ENCODE results near the gene SPPL3. TPM values are rescaled to one million over a fixed set of nuclear protein-coding genes. Genes with fewer than 3 reads are reported as not detected.

SPPL3 gene
- polyA plus RNA-seq, 1 of the 3 experiments (the other 2 are of a cell fraction), result 18.8 TPM

DNA sequence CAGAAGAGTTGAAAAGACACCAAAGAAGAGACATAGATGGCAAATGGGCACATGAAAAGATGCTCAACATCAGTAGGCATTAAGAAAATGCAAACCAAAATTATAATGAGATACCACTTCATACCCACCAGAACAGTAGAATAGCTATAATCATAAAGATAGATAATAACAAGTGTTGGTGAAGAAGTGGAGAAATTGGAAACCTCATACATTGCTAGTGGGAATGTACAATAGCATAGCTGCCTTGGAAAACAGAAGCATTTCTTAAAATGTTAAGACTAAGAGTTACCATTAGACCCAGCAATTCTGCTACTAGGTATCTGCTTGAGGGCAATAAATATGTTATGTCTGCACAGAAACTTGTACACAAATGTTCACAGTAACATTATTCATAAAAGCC is 99.7 kb downstream of the SPPL3 start:
- H3K27me3 ChIP-seq (ENCODE audit: insufficient read depth), result no peaks in the 10 kb centered on the region
- no peak overlapping the region for H3K4me2 ChIP-seq
- no peaks in the 10 kb centered on the region for H3F3A ChIP-seq (replicated peaks; ENCODE audit: insufficient read depth)
- H3K36me3 ChIP-seq (replicated peaks in 1 of 2; ENCODE audit: control insufficient read depth in 1 of 2, insufficient read depth in 2 of 2, low read length in 1 of 2), result peaks cover 1 to 2% of the 10 kb centered on the region in 2 experiments
- H3K4me1 ChIP-seq (ENCODE audit: control insufficient read depth in 1 of 2, insufficient read depth in 2 of 2, low read depth in 1 of 2, low read length in 1 of 2), result peaks cover 0 to 4% of the 10 kb centered on the region in 2 experiments; a peak in 2 of 4 replicates
- H2AFZ ChIP-seq (ENCODE audit: low read depth), result no peak overlapping the region
- H3K9ac ChIP-seq, result no peak overlapping the region
- DNase-seq, result no peak
- TF ChIP-seq MEF2A (IDR thresholded peaks at IDR 0.05; ENCODE audit: borderline replicate concordance, low read depth) (no peak), GABPA (IDR thresholded peaks at IDR 0.05; ENCODE audit: low read depth) (no peak), CHD2 (IDR thresholded peaks at IDR 0.05; ENCODE audit: low read length, partially characterized antibody) (no peak), FOXM1 (IDR thresholded peaks at IDR 0.05; ENCODE audit: low read depth) (no peak), RCOR1 (IDR thresholded peaks at IDR 0.05; ENCODE audit: low read length) (no peak), POLR2AphosphoS5 (IDR thresholded peaks at IDR 0.05; ENCODE audit: low read depth, low read length) (no peak), NRF1 (IDR thresholded peaks at IDR 0.05; ENCODE audit: low read depth, low read length) (no peak), NFIC (IDR thresholded peaks at IDR 0.05; ENCODE audit: borderline replicate concordance) (no peak), EP300 (IDR thresholded peaks at IDR 0.05; ENCODE audit: borderline replicate concordance in 1 of 2, low read depth in 1 of 2, low read length in 1 of 2) (no peak), MXI1 (IDR thresholded peaks at IDR 0.05; ENCODE audit: low read depth, low read length) (no peak)
- TF ChIP-seq, protein P1, sequence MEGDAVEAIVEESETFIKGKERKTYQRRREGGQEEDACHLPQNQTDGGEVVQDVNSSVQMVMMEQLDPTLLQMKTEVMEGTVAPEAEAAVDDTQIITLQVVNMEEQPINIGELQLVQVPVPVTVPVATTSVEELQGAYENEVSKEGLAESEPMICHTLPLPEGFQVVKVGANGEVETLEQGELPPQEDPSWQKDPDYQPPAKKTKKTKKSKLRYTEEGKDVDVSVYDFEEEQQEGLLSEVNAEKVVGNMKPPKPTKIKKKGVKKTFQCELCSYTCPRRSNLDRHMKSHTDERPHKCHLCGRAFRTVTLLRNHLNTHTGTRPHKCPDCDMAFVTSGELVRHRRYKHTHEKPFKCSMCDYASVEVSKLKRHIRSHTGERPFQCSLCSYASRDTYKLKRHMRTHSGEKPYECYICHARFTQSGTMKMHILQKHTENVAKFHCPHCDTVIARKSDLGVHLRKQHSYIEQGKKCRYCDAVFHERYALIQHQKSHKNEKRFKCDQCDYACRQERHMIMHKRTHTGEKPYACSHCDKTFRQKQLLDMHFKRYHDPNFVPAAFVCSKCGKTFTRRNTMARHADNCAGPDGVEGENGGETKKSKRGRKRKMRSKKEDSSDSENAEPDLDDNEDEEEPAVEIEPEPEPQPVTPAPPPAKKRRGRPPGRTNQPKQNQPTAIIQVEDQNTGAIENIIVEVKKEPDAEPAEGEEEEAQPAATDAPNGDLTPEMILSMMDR (IDR thresholded peaks at IDR 0.05), result no peak
- TF ChIP-seq, protein P2, sequence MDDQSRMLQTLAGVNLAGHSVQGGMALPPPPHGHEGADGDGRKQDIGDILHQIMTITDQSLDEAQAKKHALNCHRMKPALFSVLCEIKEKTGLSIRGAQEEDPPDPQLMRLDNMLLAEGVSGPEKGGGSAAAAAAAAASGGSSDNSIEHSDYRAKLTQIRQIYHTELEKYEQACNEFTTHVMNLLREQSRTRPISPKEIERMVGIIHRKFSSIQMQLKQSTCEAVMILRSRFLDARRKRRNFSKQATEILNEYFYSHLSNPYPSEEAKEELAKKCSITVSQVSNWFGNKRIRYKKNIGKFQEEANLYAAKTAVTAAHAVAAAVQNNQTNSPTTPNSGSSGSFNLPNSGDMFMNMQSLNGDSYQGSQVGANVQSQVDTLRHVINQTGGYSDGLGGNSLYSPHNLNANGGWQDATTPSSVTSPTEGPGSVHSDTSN (IDR thresholded peaks at IDR 0.05), result no peak
- H3K9me2 ChIP-seq, result no peaks in the 10 kb centered on the region
- no peak overlapping the region for H3K4me3 ChIP-seq (ENCODE audit: low read depth in 2 of 2, low read length in 1 of 2)
- CTCF ChIA-PET, result interaction anchor here (1.5 kb wide), 1 partner anchor 9 kb away, joined by 3 read pairs; no protein-coding TSS in a partner anchor
- no peaks in the 10 kb centered on the region for H4K20me1 ChIP-seq (ENCODE audit: insufficient read depth)
- POLR2A ChIA-PET, result no interaction called here
- H3K27ac ChIP-seq (ENCODE audit: low read depth in 2 of 2, low read length in 1 of 2), result no peak overlapping the region
- H3K79me2 ChIP-seq (ENCODE audit: insufficient read depth), result peaks cover 10% of the 10 kb centered on the region; the same call in 1 of the 2 replicates
- H3K9me3 ChIP-seq, result no peaks in the 10 kb centered on the region

DNA sequence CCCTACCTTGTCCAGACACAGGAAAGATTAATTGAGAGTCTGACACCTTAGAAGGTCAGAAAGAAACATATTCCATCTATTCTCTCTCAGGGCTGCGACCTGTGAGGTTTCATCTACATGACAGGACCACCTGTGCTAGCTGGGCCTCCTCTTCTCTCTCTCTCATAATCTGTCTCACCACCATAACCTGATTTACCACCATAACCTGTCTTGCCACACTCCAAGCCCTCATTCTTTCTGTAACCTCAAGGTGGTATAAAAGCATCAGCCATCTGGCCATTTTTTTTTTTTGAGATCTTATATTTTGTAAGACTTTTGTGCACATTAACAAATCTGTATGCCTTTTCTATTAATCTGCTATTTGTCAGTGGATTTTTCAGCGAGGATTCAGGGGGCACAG is 103.0 kb downstream of the SPPL3 start:
- H3K27me3 ChIP-seq (ENCODE audit: insufficient read depth), result no peaks in the 10 kb centered on the region
- H3K4me1 ChIP-seq (ENCODE audit: control insufficient read depth in 1 of 2, insufficient read depth in 2 of 2, low read depth in 1 of 2, low read length in 1 of 2), result peaks cover 0 to 9% of the 10 kb centered on the region in 2 experiments; a peak in 3 of 4 replicates
- H4K20me1 ChIP-seq (ENCODE audit: insufficient read depth), result no peaks in the 10 kb centered on the region
- no peaks in the 10 kb centered on the region for H3K9me2 ChIP-seq
- H3K79me2 ChIP-seq (ENCODE audit: insufficient read depth), result peaks cover 13% of the 10 kb centered on the region; the same call in 1 of the 2 replicates
- WGBS (ENCODE audit: low lambda C conversion rate), result 89% methylated on average over 2 of the region's 2 CpGs
- TF ChIP-seq RFX5 (IDR thresholded peaks at IDR 0.05; ENCODE audit: low read length) (no peak), SIN3A (IDR thresholded peaks at IDR 0.05; ENCODE audit: borderline replicate concordance, low read depth, low read length) (no peak), TCF12 (IDR thresholded peaks at IDR 0.05) (no peak), RXRA (IDR thresholded peaks at IDR 0.05; ENCODE audit: borderline replicate concordance, low read depth) (no peak), FOXM1 (IDR thresholded peaks at IDR 0.05; ENCODE audit: low read depth) (no peak), RAD21 (IDR thresholded peaks at IDR 0.05; ENCODE audit: low read length) (no peak), POLR2AphosphoS5 (IDR thresholded peaks at IDR 0.05; ENCODE audit: low read depth, low read length) (no peak)
- TF ChIP-seq, protein P3, sequence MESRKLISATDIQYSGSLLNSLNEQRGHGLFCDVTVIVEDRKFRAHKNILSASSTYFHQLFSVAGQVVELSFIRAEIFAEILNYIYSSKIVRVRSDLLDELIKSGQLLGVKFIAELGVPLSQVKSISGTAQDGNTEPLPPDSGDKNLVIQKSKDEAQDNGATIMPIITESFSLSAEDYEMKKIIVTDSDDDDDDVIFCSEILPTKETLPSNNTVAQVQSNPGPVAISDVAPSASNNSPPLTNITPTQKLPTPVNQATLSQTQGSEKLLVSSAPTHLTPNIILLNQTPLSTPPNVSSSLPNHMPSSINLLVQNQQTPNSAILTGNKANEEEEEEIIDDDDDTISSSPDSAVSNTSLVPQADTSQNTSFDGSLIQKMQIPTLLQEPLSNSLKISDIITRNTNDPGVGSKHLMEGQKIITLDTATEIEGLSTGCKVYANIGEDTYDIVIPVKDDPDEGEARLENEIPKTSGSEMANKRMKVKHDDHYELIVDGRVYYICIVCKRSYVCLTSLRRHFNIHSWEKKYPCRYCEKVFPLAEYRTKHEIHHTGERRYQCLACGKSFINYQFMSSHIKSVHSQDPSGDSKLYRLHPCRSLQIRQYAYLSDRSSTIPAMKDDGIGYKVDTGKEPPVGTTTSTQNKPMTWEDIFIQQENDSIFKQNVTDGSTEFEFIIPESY (IDR thresholded peaks at IDR 0.05; ENCODE audit: borderline replicate concordance, low read depth), result no peak
- TF ChIP-seq, protein P4, sequence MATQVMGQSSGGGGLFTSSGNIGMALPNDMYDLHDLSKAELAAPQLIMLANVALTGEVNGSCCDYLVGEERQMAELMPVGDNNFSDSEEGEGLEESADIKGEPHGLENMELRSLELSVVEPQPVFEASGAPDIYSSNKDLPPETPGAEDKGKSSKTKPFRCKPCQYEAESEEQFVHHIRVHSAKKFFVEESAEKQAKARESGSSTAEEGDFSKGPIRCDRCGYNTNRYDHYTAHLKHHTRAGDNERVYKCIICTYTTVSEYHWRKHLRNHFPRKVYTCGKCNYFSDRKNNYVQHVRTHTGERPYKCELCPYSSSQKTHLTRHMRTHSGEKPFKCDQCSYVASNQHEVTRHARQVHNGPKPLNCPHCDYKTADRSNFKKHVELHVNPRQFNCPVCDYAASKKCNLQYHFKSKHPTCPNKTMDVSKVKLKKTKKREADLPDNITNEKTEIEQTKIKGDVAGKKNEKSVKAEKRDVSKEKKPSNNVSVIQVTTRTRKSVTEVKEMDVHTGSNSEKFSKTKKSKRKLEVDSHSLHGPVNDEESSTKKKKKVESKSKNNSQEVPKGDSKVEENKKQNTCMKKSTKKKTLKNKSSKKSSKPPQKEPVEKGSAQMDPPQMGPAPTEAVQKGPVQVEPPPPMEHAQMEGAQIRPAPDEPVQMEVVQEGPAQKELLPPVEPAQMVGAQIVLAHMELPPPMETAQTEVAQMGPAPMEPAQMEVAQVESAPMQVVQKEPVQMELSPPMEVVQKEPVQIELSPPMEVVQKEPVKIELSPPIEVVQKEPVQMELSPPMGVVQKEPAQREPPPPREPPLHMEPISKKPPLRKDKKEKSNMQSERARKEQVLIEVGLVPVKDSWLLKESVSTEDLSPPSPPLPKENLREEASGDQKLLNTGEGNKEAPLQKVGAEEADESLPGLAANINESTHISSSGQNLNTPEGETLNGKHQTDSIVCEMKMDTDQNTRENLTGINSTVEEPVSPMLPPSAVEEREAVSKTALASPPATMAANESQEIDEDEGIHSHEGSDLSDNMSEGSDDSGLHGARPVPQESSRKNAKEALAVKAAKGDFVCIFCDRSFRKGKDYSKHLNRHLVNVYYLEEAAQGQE (IDR thresholded peaks at IDR 0.05; ENCODE audit: low read depth, low read length), result no peak
- H2AFZ ChIP-seq (ENCODE audit: low read depth), result no peak overlapping the region
- no peak overlapping the region for H3K9ac ChIP-seq
- H3K36me3 ChIP-seq (replicated peaks in 1 of 2; ENCODE audit: control insufficient read depth in 1 of 2, insufficient read depth in 2 of 2, low read length in 1 of 2), result peaks cover 0 to 6% of the 10 kb centered on the region in 2 experiments
- no peak overlapping the region for H3K27ac ChIP-seq (ENCODE audit: low read depth in 2 of 2, low read length in 1 of 2)
- DNase-seq, result no peak
- no peaks in the 10 kb centered on the region for H3F3A ChIP-seq (replicated peaks; ENCODE audit: insufficient read depth)
- H3K9me3 ChIP-seq, result peaks cover under 1% of the 10 kb centered on the region; the same call in 1 of the 2 replicates
- POLR2A ChIA-PET, result no interaction called here
- no peak overlapping the region for H3K4me2 ChIP-seq
- CTCF ChIA-PET, result no interaction called here
- no peak overlapping the region for H3K4me3 ChIP-seq (ENCODE audit: low read depth in 2 of 2, low read length in 1 of 2)
